Kidney capillary endothelial cell (primary cell): Measurements from ENCODE around the gene SLC34A1.
"Not testable (repeated sequence)": the region's sequence is repeated elsewhere in the genome, so short reads cannot be mapped to it uniquely, and the experiment has no call there.

Experiments
- DNase-seq: peaks from one replicate; pipeline ENCODE4 v3.0.0-alpha.2; 2018; ENCODE audit warnings: low spot score

The SLC34A1 gene

DNA sequence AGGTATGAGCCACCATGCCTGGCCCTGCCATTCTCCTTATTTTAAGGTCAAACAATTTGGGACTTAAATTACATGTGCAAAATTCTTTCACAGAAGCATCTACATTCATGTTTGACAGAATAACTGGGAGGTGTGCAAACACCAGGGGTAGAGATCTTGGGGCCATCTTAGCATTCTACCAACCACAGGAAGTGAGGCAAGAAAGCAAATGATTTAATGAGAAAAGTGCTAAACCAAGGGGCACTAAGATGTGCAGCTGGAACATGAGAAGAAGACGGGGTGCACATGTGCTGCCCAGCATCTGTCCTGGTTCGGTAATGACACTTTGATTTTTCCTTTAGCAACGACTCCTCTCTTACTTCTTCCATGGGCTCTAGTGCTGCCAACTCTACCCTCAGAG lies 26.3 kb downstream of the SLC34A1 start:
- DNase-seq, result no peak

DNA sequence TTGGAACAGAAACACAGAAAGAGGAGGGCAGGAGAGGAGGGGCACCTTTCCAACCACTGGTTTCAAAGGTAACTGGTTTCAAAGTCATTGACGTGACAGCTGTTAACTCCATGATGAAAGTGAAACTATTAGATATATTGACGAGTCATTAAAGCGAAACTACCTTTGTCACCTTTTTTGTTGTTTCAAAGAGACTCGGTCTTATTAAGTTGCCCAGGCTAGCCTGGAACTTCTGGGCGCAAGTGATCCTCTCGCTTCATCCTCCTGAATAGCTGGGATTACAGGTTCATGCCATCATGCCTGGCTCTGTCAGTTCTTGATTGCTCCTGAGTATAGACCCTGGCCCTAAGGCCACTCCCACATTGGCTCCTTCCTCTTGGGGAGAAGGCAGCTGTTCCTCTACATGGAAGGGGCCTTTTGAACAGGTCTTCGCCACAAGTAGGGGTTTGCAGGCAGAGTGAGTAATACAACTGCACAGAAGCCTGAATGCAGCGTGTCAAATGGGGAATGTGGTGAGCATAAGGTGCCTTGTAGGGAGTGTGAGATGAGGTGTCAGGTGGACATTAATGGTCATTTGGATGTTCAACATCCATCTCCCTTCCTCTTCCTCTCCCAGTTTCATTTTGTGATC lies 28.5 kb downstream of the SLC34A1 start:
- DNase-seq, result no peak

DNA sequence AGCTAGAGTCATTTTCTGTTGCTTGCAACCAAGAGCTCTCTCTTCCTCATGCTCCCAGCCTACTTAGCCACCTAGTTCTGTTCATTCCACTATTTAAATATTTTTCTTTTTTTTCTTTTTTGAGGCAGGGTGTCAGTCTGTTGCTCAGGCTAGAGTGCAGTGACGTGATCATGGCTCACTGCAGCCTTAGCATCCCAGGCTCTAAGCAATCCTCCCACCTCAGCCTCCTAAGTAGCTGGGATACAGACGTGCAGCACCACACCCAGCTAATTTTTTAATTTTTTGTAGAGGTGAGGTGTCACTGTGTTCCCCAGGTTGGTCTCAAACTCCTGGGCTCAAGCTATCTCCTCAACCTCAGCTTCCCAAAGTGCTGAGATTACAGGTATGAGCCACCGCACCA lies 30.2 kb downstream of the SLC34A1 start:
- no peak for DNase-seq

DNA sequence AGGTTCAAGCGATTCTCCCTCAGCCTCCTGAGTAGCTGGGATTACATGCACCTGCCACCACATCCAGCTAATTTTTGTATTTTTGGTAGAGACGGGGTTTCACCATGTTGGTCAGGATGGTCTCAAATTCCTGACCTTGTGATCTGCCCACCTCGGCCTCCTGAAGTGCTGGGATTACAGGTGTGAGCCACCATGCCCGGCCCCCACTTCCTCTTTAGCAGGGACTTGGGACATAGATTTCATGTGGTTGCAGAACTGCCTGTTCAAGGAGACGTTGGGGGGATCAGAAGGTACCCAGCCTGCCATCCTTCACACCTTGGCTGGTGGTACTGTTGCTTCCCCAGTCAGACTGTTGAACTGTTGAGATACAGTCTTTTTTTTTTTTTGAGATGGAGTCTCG lies 32.8 kb downstream of the SLC34A1 start:
- DNase-seq, result not testable (repeated sequence)

DNA sequence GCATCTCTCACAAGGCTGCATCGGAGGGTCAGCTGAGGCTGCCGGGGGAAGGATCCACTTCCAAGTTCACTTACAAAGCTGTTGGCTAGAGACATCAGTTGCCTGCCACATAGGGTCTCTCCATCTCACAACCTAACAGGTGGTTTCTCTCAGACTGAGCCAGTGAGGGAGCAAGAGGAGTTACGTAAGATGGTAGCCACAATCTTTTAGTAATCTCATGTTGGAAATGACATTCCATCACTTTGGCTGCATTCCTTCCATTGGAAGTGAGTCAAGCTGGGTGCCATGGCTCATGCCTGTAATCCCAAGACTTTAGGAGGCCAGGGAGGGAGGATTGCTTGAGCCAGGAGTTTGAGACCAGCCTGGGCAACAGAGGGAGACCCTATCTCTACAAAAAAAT lies 34.8 kb downstream of the SLC34A1 start:
- DNase-seq, result no peak

DNA sequence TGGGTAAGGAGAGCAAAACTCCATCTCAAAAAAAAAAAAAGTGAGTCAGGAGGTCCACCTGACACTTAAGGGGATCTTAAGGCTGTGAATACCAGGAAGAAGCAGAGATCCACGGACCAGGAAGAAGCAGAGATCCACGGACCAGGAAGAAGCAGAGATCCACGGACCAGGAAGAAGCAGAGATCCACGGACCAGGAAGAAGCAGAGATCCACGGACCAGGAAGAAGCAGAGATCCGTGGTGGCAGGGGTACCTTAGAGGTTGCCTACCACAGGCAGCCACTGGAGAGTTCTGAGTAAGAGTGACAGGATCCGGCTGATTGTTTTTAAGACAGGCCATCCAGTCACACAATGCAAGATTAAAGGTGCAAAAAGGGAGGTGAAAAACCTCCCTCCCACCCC lies 36.2 kb downstream of the SLC34A1 start:
- DNase-seq, result not testable (repeated sequence)

DNA sequence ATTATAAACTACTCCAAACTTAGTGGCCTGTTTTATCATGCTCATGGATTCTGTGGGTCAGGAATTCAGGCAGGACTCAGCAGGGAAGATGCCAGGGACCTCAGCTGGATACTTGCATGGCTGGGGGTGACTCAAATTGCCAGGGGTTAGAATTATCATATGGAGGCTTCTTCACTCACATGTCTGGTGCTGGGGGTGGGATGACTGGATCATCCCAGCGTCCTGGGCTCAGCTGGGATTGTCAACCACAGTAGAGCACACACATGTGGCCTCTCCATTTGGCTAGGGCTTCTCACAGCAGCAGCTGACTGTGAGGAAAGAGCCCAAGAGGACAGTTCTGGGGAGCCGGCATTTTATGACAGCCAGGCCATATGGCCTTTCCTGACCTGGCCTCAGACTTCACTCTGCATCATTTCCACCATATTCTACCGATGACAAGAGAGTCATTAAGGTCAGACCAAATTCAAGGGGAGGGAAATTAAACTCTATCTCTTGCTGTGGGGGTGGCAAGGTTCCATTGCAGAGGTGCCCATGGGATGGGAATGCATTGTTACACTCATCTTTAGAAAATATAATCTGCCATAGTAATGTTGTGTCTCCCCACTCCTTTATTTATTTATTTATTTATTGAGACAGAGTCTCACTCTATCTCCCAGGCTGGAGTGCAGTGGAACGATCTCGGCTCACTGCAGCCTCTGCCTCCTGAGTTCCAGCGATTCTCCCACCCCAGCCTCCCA lies 37.0 kb downstream of the SLC34A1 start:
- DNase-seq, result no peak

DNA sequence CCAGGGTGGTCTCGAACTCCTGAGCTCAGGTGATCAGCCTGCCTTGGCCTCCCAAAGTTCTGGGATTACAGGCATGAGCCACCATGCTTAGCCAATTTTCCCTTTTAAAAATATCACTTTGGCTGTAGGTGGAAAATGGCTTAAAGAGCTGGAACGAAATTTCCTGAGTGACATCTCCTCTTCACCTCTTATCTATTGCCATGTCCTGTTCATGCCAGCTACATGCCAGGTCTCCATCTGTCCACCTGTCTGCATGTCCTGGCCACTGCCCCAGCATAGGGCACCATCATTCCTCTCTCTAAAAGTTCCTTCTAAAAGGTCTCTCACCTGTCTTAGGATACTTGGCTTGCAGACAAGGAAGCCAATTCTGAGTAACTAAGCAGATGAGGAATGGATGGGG lies 39.4 kb downstream of the SLC34A1 start:
- DNase-seq, result no peak

DNA sequence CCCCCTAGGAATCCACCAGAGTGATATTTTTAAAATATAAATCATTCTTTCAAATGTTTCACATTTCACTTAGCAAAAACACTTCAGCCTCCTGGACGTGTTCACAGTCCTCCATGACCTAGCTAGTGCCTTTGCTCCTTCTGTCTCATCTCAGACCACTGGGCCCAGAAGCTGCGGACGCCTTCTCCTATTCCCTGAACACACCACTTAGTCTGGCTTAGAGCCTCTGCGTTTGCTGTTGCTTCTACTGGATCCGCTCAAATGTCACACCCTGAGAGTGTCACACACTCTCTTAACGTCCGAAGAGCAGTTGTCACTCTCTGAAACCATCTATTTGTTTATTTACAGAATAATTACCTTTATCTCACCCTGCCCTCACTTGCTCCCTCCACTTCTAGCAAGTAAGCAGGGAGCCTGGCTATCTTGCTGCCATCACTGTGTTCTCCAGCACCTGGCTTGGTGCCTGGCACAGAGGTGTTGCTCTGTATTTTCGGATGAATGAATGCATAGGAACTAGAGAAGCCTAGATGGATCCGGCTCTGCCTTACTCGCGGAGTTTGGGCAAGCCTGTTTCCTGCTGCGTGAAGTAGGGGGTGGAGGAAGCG lies 41.1 kb downstream of the SLC34A1 start:
- no peak for DNase-seq

DNA sequence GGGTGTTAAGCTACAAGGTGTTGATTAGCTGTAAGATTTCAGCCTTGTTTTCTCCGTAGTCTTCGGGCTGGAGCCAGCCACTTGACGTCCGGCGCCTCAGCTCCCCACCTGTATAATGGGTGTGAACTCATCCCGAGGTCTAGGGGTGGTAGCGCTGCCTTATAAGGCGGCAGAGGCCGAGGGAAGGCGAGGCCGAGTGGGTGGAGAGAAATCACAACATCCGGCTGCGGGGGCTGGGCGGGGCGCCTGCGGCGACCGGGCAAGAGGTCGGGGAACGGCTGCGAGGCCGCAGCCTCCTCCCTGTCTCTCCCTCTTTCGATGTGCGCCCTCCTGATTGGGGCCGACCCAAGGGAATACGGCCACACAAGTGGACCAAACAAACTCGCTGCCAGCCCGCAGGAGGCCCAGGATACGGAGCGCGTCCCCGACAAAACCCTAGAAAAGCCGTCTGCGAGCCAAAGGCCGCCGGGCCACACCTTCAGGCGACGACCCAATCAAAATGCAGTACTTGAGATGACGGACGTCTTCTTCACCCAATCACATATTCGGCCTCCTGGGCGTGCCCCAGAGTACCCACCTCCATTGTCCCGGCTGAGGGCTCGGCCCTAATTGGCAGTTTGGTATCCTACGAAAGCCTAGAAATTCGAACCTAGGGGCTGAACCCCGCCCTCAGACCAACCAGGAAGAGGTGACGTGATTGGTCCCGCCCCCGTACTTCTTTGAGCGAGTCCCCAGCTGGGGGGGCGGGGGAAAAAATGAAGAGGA lies 41.7 kb downstream of the SLC34A1 start:
- peak; percentile 100 for DNase-seq

DNA sequence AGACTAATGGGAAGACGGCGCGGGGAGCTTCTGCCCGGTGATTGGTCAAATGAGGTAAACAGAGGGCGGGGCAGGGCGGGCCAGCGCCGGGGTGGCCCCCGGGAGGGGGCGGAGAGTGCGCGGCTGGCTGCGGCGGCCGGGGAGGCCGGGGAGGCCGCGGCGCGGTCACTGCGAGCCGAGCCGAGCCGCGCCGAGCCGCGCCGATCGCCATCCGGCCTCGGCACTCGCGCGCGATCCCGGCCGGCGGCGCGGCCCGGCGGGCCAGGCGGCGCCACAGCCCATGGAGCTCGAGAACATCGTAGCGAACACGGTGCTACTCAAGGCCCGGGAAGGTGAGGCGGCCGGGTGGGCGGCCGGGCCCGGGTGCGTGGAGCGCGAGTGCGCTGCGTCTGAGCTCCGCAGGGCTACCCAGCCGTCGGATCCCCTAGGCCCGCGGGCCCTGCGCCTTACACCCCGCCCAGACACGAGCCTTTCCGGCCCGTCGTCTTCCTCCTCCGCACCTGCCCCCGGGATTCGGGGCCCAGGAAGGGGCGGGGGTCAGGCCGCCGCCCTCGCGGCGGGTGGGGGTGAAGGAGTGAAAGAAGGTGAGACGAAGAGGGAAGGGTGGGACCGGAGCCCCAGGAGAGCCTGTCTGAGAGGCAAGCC lies 42.5 kb downstream of the SLC34A1 start, which contains the start of gene GRK6:
TSS of gene GRK6 (plus strand) at position 111 of the 645 bp plus-strand sequence. CDS start at position 281, 170 bp downstream.
- no peak for DNase-seq

DNA sequence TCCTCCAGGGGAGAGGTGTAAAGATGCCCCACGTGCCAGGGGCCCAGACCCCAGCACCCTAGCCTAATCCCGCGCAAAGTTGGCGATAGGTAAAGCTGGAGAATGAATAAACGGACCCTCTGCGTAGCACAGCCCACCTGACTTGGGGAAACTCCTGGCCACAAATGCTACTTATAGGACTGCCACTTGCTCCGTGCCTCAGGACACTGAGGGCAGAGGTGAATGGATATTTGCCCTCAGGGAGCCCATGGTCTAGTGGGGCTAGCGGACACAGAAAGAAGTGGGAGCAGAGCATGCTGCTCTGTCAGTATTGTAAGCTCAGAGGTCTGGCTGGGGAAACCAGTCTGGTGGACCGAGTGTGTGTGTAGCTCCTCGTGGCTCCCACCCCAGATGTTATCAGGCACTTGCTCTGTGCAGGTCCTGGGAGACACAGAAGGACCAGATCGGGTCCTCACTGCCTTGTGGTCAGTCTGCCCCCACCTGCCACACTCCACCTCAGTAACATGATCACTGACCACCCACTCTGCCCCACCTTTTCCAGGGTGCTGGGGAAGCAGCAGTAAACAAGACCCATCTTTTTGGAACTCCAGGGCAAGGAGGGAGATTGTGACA lies 43.1 kb downstream of the SLC34A1 start:
- no peak for DNase-seq

DNA sequence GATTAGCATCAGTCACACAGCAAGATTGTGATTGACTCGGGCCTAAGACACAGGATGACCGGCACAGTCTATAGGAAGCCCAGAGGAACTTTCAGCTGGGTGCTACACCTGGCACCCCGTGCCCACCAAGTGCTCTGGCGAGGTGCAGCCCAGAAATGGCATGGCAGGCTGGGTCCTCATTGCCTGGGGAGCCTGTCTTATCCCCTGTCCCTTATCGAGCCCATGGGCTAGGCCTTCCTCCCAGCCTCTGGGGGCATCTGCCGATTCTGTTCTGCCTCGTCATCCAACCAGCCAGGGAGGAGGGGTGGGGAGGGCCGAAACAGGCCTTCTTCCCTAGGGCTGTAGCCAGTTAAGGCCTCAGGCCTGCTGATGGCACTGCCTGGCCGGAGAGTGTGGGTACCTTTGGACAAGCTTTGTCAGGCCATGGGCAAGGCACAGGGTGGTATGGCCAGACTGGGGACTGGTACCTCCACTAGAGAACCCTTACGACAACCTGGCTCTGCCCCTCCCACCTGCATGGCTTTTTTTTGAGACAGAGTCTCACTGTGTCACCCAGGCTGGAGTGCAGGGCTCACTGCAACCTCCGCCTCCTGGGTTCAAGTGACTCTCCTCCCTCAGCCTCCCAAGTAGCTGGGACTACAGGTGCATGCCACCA lies 43.8 kb downstream of the SLC34A1 start:
- no peak for DNase-seq

DNA sequence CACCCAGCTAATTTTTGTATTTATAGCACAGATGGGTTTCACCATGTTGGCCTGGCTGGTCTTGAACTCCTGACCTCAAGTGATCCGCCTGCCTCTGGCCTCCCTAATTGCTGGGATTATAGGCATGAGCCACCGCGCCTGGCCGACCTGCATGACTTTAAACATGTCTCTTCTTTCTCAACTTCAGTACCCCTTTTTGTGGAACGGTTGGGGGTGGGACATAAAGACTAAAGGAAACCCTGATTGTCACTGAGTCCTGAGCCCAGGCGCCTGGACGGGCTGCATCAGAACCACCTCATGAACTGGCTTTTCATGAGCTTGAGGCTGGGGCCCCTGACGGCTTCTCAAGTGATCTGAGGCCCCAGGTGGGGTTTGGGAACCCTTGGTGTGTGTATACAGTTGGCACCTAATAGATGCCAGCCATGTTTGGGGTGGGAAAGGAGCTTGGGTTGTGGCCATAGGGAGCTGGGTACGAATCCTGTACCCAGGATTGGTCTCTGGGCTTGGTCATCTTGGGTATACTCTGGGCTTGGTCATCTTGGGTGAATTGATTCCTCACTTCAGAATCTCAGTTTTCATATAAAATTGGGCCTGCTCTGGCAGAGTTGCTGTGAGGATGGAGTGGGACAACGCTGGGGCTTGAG lies 44.5 kb downstream of the SLC34A1 start:
- no peak for DNase-seq

DNA sequence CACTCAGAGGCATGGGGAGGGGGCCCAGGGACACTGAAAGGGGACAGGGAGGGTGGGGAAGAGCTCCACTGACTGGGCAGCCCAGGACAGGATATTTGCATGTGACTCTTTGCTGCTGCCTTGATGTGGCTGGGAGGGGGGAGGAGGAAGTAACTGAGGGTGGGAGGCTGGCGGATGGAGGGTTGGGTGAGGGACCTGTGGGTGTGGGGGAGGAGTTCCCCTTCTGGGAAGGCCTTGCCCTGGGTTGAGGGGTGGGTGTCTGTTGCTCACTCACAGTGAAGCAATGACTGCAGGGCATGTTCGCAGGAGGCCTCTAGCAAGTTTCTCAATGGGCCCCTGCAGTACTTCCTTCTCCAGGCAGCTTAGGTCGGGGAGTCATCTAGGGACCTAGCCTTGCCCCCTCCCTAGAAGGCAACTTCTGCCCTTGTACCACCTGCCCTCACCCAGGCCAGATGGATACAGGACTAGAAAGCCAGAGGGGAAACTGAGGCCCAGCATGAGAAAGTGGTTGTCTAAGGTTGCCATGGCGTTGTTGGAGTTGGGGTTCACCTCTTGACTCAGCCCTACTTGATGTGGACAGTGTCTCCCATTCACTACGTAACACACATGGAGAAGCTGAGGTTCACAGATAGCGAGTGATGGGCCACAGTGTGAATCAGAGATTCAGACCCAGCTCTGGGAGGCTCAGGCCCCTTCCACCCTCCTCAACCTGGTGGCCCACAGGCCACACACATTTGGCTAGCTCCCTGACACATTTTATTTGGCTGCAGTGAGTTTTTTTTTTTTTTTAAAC lies 45.2 kb downstream of the SLC34A1 start:
- no peak for DNase-seq

DNA sequence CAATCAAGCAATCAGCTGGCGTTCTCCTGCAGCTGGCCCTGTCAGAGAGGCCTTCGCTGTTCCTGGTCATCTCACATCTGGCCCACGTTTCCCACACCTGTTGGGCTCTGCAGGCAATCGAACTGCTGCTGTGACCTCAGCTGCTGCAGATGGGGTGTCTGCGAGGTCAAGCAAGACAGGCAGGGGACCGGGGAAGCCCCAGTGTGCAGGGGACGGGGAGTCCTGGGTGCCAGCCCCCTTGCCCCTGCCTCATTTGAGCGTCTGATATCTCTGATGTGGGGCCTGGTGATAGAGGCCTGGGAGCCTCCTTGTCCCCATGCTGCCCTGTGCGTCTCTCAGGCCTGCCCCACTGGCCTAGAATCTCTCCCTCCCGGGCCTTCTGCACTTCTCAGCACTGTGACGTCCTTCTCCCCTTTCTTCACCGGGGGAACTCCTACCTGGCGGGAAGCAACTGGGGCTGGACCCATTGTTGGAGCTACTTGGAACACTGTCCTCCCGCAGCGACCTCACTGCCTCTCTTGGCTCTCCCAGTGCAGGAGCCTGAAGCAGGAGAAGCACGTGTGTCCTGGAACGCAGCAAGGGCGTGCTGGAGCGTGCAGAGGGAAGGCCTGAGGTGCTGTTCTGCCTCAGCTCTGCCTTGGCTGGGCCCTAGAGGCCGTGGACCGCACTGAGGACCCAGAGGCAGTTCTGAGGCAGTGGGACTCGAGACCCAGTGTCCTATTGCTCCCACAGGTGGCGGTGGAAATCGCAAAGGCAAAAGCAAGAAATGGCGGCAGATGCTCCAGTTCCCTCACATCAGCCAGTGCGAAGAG lies 46.1 kb downstream of the SLC34A1 start:
- DNase-seq, result no peak

DNA sequence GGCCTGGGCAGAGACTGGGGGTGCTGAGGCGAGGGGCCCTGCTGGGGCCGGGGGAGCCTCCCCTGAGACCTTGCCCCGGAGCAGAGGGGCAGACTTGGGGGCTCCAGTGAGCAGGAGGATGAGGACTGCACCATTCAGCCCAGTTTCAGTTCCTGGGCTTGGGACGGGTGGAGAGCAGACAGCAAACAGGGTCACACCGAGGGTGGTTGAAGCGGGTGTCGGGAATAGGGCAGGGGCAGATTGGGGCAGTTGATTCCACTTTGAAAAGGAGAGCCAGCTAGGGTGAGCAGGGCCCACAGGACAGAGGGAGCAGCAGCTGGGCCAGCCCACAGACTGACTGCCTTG lies 46.7 kb downstream of the SLC34A1 start:
- DNase-seq, result no peak

DNA sequence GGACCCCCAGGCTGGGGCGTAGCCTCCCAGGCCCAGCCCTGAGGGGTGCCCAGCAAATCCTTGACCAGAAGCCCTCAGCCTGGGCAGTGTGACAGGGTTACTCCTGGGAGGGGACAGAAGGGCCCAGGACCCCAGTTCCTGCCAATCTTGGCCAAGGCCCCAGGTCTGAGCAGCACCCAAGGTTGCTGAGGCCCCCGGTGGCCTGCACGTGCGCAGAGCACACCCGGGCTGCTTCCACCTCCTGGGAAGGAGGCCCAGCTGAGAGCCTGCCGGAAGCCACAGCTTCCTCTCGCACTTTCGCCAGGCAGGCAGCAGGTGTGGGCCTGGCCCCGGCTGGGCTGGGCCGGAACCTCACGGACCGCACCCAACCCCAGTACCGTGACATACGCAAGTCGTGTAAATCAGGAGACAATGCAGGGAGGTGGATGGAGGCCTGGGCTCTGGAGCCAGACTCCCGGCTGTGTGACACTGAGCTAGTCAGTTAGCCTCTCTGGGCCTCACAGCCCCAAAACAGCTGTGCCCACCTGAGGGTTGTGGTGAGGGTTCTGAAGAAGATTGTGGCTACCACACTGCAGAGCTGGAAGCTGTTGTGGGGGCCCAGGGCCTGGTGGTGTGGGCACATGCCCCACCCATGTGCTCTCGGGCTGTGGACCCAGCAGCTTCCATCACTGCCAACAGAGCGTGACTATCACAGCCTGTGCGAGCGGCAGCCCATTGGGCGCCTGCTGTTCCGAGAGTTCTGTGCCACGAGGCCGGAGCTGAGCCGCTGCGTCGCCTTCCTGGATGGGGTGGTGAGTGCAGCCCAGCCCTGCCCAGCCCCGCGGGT lies 47.3 kb downstream of the SLC34A1 start:
- DNase-seq, result no peak
